Omental fat pad (tissue), 4 donors: ENCODE results near the gene LRGUK. TPM values are rescaled to one million over a fixed set of nuclear protein-coding genes. Genes with fewer than 3 reads are reported as not detected.

Source experiments
- ATAC-seq: fragments of 150-250 bp; one replicate; pipeline ENCODE4 v1.9.1; 2016; ENCODE audit warnings: mild to moderate bottlenecking, moderate library complexity; ENCODE audit not compliant: low FRiP score
- DNase-seq: peaks from one replicate; pipeline ENCODE4 v3.0.0-alpha.2; 2019; ENCODE audit warnings: low spot score
- total RNA-seq, 4 donors: library from RNA; depleted of rRNA; stranded (reverse); fragments of >200 nt; gene quantifications; one replicate each; pipeline ENCODE4 v1.1.0, GENCODE V29; 2016
- TF ChIP-seq, protein P1 (sequence below), 3 donors: fragments of 450-650 bp; IDR thresholded peaks; one replicate each; pipeline ENCODE4 v1.5.1; 2016 to 2017; ENCODE audit warnings: antibody characterized with exemption in 3 of 3, mild to moderate bottlenecking in 3 of 3, moderate library complexity in 2 of 3

The LRGUK gene
- total RNA-seq, 4 donors from 2014 or later: 0.16 to 1.2 (median 0.51) TPM

DNA sequence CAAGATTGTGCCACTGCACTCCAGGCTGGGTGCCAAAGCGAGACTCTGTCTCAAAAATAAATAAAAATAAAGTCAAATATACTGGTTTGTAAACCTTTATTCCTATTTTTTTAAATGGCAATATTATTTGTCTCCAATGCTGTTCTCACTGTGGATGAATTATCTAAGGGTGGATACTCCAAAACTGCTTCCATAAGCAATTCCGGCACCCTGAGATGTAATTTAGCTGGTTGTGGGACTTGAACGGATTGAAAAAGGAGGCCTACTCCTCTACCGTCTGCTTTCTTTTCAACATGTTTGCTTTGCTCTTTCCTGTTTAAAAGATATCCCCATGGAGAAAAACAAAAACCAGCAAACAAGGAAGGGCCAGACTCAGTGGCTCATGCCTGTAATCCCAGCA is 135.2 kb downstream of the LRGUK start:
- TF ChIP-seq, protein P1, sequence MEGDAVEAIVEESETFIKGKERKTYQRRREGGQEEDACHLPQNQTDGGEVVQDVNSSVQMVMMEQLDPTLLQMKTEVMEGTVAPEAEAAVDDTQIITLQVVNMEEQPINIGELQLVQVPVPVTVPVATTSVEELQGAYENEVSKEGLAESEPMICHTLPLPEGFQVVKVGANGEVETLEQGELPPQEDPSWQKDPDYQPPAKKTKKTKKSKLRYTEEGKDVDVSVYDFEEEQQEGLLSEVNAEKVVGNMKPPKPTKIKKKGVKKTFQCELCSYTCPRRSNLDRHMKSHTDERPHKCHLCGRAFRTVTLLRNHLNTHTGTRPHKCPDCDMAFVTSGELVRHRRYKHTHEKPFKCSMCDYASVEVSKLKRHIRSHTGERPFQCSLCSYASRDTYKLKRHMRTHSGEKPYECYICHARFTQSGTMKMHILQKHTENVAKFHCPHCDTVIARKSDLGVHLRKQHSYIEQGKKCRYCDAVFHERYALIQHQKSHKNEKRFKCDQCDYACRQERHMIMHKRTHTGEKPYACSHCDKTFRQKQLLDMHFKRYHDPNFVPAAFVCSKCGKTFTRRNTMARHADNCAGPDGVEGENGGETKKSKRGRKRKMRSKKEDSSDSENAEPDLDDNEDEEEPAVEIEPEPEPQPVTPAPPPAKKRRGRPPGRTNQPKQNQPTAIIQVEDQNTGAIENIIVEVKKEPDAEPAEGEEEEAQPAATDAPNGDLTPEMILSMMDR (IDR thresholded peaks at IDR 0.05): no peak
- ATAC-seq (no peak), DNase-seq (no peak)

DNA sequence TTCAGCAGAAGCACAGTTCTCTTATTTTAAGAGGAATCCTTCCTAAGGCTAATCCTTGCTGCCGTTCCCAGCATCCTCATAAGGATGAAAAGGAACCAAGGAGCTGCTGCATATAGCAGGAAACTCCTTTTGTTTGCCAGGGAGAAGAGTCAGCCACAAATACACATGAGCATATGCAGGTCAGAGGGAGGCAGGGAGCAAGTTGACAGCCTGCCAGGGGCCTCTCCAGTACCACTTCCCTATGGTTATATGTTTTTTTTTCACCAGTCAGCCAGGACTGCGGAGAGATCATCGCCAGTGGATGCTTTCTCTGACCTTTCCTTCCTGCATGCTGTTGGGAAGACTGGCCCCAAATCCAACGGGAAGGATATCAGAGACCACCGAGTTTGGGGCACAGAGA is 149.8 kb downstream of the LRGUK start:
- ATAC-seq: no peak
- no peak for DNase-seq
- TF ChIP-seq, protein P1 (IDR thresholded peaks at IDR 0.05): no peak

DNA sequence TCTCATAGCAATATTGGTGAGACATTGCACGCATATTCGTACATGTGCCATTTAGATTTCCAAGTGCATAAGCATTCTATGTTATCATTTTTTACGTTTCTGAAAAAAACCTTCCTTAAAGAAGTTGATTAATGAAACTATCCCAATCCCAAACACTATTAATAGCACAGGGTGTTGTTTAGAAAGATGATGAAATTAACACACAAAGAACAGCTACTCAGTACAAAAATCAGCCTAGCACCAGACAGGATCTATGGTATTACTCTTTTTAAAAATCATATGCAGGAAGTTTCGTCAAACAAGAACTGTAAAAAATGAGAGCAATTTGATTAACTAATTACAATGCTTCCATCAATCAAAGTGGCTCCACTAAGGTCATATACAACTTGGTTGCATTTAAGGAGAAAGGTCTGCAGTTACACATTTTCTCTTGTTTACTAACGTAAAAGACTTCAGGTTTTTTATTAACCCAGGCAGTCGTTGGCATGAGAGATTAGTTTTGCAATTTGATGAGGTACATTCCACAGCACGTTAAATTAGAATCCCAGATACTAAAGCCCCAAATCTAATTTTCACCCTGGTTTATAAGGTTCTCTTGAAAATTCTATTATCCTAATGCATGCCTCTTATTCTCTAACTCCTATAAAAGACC is 151.5 kb downstream of the LRGUK start:
- TF ChIP-seq, protein P1 (IDR thresholded peaks at IDR 0.05): no peak
- ATAC-seq (no peak), DNase-seq (no peak)

DNA sequence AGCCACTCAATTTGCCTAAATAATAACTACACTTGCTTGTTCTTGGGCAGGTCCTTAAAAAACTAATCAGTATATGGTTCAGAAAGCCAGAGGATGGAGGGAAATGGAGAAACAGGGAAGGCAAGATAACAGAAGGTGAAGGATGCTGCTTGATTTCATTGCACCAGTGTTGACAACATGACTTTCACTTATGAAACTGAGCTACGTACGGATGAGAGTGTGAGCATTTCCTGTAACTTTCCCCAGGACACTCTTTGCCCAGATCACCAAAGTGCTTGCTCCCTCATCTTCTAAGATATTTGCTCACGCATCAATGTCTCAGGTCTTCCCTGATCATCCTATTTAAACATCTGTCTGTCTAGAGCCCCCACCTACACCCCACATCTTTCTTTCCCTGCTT is 152.2 kb downstream of the LRGUK start:
- ATAC-seq (no peak), DNase-seq (no peak)
- TF ChIP-seq, protein P1 (IDR thresholded peaks at IDR 0.05): no peak

DNA sequence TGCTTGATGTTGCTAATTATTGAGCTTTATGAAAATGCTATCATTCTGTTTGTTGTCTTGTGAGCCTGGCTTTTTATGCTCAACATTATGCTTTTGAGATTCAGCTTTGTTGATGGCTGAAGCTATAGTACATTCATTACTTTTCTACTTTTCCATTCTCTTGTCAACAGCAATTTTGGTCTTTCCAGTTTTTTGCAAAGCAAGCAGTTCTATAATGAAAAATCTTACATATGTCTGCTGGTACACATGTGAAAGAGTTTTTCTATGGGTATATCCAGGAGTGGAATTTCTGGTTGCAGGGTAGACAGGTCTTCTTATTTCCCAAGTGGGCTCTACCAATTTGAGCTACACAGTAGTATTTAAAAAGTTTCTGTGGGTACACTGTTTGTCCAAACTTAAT is 152.8 kb downstream of the LRGUK start:
- ATAC-seq: no peak
- no peak for DNase-seq
- TF ChIP-seq, protein P1 (IDR thresholded peaks at IDR 0.05): no peak

DNA sequence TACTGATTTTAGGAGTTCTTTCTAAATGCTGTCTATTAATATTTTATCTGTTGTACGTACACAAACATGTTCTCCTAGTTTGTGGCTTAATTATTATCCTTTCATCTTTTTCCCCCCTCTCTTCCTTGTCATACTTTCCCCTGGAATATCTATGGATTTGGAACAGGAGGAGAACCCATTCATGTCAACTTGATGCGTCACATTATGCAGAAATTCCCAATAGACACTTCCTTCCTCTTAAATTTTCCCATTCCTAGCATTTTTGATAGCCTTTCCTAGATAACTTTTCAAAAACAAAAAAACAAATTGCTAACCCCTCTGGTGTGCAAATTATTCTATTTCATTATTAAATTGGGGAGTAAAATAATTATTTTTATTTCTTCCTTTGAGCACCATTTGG is 153.4 kb downstream of the LRGUK start:
- no peak for ATAC-seq
- DNase-seq: no peak
- TF ChIP-seq, protein P1 (IDR thresholded peaks at IDR 0.05): no peak

DNA sequence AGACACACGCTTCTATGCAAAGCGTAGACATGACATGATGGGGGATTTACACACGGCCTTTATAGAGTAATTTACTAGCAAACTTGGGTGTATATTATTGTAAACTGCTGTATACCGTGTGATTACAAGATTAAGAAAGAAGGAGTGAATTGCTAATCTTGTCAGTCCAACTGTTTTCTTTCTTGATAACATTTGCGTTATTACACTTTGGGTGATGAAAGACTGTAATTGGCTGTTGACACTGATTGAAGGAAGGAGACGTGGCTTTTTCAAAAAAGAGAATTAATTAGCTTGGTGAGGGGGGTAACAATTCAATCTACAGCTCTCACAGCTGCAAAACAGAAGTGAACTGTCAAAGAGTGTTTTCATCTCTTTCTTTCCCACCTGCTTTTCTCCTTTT is 156.9 kb downstream of the LRGUK start:
- DNase-seq: no peak
- TF ChIP-seq, protein P1 (IDR thresholded peaks at IDR 0.05): no peak

More for the DNA sequence above, 156.9 kb downstream of the LRGUK start:
- ATAC-seq: no peak
